HUES64 (cell line): Measurements from ENCODE around the gene POLR3K. TPM values are rescaled to one million over a fixed set of nuclear protein-coding genes. Genes with fewer than 3 reads are reported as not detected.

Experiments used
- H3K27ac ChIP-seq: 2 replicates; pipeline ENCODE4 v1.7.0; 2013; ENCODE audit warnings: low read depth, low read length, inconsistent platforms
- H3K27me3 ChIP-seq: 2 replicates; pipeline ENCODE4 v1.6.1; 2013; ENCODE audit warnings: mild to moderate bottlenecking, low read length; ENCODE audit not compliant: insufficient read depth
- H3K36me3 ChIP-seq: 2 replicates; pipeline ENCODE4 v1.6.1; 2013; ENCODE audit warnings: mild to moderate bottlenecking, low read length; ENCODE audit not compliant: insufficient read depth
- H3K4me1 ChIP-seq: 2 replicates; pipeline ENCODE4 v1.6.1; 2013; ENCODE audit warnings: mild to moderate bottlenecking, low read length, moderate library complexity; ENCODE audit not compliant: insufficient read depth
- H3K4me3 ChIP-seq: 2 replicates; pipeline ENCODE4 v1.5.1; 2013; ENCODE audit warnings: mild to moderate bottlenecking, low read length, moderate library complexity
- H3K9ac ChIP-seq: 2 replicates; pipeline ENCODE4 v1.6.1; 2013; ENCODE audit warnings: mild to moderate bottlenecking, low read depth, low read length
- H3K9me3 ChIP-seq: 2 replicates; pipeline ENCODE4 v1.6.1; 2013; ENCODE audit warnings: low read depth, low read length; ENCODE audit not compliant: insufficient read depth
- WGBS: fragments of 150-250, 120-280 bp; methylation state at CpG from one replicate; pipeline ENCODE4 v1.1.7; 2013; ENCODE audit warnings: missing lambda C conversion rate; 5-methylcytosine and 5-hydroxymethylcytosine counted together
- polyA plus RNA-seq, 2 experiments: library from polyadenylated mRNA; stranded (reverse); fragments of 50-300 nt; gene quantifications; one replicate each; pipeline ENCODE4 v1.2.3, GENCODE V29; 2013

The POLR3K gene
- polyA plus RNA-seq (2013, experiment 1 of 2) = 29.2 TPM
- polyA plus RNA-seq (2013, experiment 2 of 2) = 25.4 TPM

GRCh38 chr16:53346-54236, at the start of gene POLR3K, which contains the start of gene SNRNP25:
TSS of gene POLR3K (minus strand) at chr16:53608. CDS start at chr16:53586, 22 bp downstream.
TSS of gene SNRNP25 (plus strand) at chr16:53828. CDS start at chr16:54017, 189 bp downstream.
- Histone ChIP-seq H3K4me1 (no peaks in the 10 kb centered on the region), H3K36me3 (peaks cover 58% of the 10 kb centered on the region), H3K4me3 (peak within 1 kb of the TSS; percentile 92), H3K9ac (peak within 1 kb of the TSS; percentile 92), H3K27ac (peak within 1 kb of the TSS; percentile 74), H3K9me3 (no peaks in the 10 kb centered on the region), H3K27me3 (no peaks in the 10 kb centered on the region)
- WGBS = 54% methylated on average over 91 of the region's 91 CpGs

DNA sequence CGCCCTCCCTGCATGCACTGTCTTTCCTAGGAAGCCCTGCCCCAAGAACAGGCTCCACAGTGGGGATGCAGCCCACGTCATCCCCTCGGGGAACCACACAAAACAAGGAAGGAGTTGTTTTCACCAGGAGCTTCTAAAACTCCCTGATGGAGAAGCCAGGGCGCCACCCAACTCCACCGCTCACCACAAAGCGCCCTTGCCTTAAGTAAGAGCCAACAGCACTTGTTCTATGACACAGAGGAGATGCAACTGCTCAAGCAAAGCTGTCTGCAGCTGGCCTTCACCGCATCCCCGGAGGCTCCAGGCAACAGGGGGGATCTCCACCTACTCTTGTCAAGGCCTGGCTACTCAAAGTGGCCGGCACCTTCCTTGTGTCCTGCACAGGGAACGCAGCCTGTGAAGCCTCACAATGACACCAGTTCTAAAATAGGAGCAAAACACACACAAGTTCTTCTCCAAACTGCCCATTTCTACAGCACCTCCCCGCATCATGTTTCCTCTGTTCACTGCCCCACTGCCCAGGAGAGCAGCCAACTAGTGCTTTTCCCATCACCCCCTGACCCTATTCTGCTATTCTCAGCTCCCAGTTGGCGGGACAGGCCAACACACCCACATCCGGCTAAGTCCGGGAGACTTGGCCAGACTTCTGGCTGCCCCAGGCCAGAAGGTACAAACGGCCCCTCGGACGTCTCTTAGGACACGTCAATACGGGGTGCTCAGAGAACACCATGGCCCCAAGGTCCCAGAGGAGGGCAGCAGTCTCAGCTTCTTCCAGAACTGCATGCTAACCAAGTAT, 48.9 kb upstream of the POLR3K start:
- H3K27me3 ChIP-seq = no peaks in the 10 kb centered on the region
- H3K27ac ChIP-seq = no peak overlapping the region
- H3K4me3 ChIP-seq = no peak overlapping the region
- no peak overlapping the region for H3K9ac ChIP-seq
- no peaks in the 10 kb centered on the region for H3K9me3 ChIP-seq
- peaks cover 4% of the 10 kb centered on the region for H3K36me3 ChIP-seq
- WGBS = 92% methylated on average over 19 of the region's 19 CpGs
- H3K4me1 ChIP-seq = no peaks in the 10 kb centered on the region

GRCh38 chr16:101586-101985, 48.2 kb upstream of the POLR3K start:
- peaks cover under 1% of the 10 kb centered on the region for H3K36me3 ChIP-seq

DNA sequence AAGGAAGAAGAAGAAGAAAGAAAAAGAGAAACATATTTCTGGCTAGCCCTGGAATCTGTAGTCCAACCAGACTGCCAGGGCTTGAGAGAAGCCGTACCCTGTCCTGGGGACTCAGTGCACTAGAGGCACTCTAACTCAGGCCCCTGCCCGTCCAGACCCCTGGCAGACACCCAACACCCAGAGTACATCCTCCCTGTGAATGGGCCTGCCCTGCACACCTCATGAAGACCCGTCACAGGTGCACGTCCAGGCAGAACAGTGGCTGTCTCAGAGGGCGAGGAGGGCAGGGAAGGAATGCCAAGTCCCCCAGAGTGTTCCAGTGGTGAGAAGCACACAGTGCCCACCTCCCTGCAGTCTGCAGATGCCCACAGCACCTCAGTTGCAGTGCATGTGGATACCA, 47.6 kb upstream of the POLR3K start:
- Histone ChIP-seq H3K4me1 (no peaks in the 10 kb centered on the region), H3K27ac (no peak overlapping the region), H3K9me3 (no peaks in the 10 kb centered on the region), H3K9ac (no peak overlapping the region), H3K36me3 (no peaks in the 10 kb centered on the region; the same call in 1 of the 2 replicates), H3K27me3 (no peaks in the 10 kb centered on the region), H3K4me3 (no peak overlapping the region)
- WGBS = 84% methylated on average over 5 of the region's 5 CpGs

More at GRCh38 chr16:101586-101985, 48.2 kb upstream of the POLR3K start:
- Histone ChIP-seq H3K4me1 (no peaks in the 10 kb centered on the region), H3K27me3 (no peaks in the 10 kb centered on the region), H3K27ac (no peak overlapping the region), H3K9me3 (no peaks in the 10 kb centered on the region), H3K9ac (no peak overlapping the region), H3K4me3 (no peak overlapping the region)
- WGBS = 94% methylated on average over 6 of the region's 6 CpGs

GRCh38 chr16:97822-98221, 44.4 kb upstream of the POLR3K start:
- no peaks in the 10 kb centered on the region for H3K4me1 ChIP-seq
- H3K27me3 ChIP-seq = no peaks in the 10 kb centered on the region
- no peak overlapping the region for H3K27ac ChIP-seq
- no peak overlapping the region for H3K4me3 ChIP-seq
- H3K9ac ChIP-seq = no peak overlapping the region
- no peaks in the 10 kb centered on the region for H3K9me3 ChIP-seq
- no peaks in the 10 kb centered on the region; the same call in 1 of the 2 replicates for H3K36me3 ChIP-seq
- WGBS = 92% methylated on average over 8 of the region's 8 CpGs

DNA sequence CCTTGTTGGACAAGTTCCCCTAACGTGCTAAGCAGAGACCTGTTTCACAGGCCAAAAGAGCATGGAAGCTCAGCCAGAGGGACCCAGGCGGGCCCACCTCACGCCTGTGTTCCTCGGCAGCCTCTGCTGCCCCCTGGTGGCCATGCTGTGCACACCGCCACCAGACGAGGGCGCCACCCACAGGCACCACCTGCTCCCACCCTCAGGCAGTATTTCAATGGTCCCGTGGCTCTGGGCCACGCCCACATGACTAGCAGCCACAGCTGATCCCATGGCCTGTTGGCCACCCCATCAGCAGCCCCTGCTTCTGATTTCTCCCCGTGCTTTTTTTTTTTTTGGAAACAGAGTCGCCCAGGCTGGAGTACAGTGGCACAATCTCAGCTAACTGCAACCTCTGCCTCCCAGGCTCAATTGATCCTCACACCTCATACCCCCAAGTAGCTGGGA, 43.5 kb upstream of the POLR3K start:
- no peak overlapping the region for H3K4me3 ChIP-seq
- H3K9ac ChIP-seq = no peak overlapping the region
- no peaks in the 10 kb centered on the region for H3K27me3 ChIP-seq
- H3K27ac ChIP-seq = no peak overlapping the region
- no peaks in the 10 kb centered on the region for H3K9me3 ChIP-seq
- no peaks in the 10 kb centered on the region for H3K4me1 ChIP-seq
- H3K36me3 ChIP-seq = no peaks in the 10 kb centered on the region; the same call in 1 of the 2 replicates
- 18% methylated on average over 11 of the region's 11 CpGs for WGBS

DNA sequence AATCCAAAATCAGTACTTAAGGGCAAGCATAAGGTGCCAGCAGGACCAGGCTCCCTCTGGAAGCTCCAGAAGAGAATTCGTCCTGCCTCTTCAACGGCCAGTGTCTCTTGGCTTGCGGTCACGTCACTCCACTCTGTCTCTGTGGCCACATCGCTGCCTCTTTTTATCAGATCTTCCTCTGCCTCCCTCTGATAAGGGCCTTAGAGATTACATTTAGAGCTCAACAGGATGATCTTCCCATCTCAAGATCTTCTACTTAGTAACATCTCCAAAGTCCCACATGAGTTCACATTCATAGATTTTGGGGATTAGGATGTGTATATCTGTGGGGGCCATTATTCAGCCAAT, 41.5 kb upstream of the POLR3K start:
- no peak overlapping the region for H3K4me3 ChIP-seq
- no peaks in the 10 kb centered on the region for H3K4me1 ChIP-seq
- H3K9ac ChIP-seq = no peak overlapping the region
- 95% methylated on average over 5 of the region's 5 CpGs for WGBS
- H3K36me3 ChIP-seq = peaks cover 4% of the 10 kb centered on the region
- no peaks in the 10 kb centered on the region for H3K9me3 ChIP-seq
- no peak overlapping the region for H3K27ac ChIP-seq
- no peaks in the 10 kb centered on the region for H3K27me3 ChIP-seq

- 94% methylated on average over 15 of the region's 15 CpGs for WGBS
- Histone ChIP-seq H3K27me3 (no peaks in the 10 kb centered on the region), H3K4me1 (no peaks in the 10 kb centered on the region), H3K9ac (no peak overlapping the region), H3K36me3 (peaks cover 20% of the 10 kb centered on the region), H3K4me3 (no peak overlapping the region), H3K27ac (no peak overlapping the region), H3K9me3 (no peaks in the 10 kb centered on the region)
Observed at GRCh38 chr16:92431-93339, 39.3 kb upstream of the POLR3K start.

DNA sequence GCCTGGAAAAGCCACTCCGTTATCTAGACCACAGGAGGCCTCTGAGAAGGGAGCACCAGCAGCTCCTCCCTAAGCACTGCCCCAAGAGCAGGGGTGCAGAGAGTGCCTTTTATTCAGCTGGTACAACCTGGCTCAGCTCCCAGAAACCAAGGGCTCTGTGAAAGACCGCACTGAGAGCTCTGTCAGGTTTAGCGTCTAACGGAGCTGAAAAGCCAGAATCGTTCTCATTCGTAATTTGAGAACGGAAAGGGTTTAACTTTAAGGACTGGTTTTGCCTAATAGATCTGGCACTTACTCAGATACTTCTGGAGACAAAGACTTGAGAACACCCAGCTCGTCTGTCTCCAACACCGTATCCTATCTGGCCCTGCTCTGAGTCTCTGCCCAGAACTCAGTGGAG, 38.1 kb upstream of the POLR3K start:
- no peak overlapping the region for H3K27ac ChIP-seq
- no peaks in the 10 kb centered on the region for H3K27me3 ChIP-seq
- no peak overlapping the region for H3K4me3 ChIP-seq
- H3K36me3 ChIP-seq = peaks cover 28% of the 10 kb centered on the region
- 95% methylated on average over 9 of the region's 9 CpGs for WGBS
- H3K9ac ChIP-seq = no peak overlapping the region
- H3K4me1 ChIP-seq = no peaks in the 10 kb centered on the region
- no peaks in the 10 kb centered on the region for H3K9me3 ChIP-seq

- H3K4me1 ChIP-seq = no peaks in the 10 kb centered on the region
- H3K36me3 ChIP-seq = peaks cover 45% of the 10 kb centered on the region
- no peak overlapping the region for H3K4me3 ChIP-seq
- no peak overlapping the region for H3K27ac ChIP-seq
- WGBS = 97% methylated on average over 30 of the region's 30 CpGs
- H3K9me3 ChIP-seq = no peaks in the 10 kb centered on the region
- H3K9ac ChIP-seq = no peak overlapping the region
- no peaks in the 10 kb centered on the region for H3K27me3 ChIP-seq
Observed at GRCh38 chr16:89391-90302, 36.2 kb upstream of the POLR3K start.
